Measurements from ENCODE around the gene NRBP1. TPM values are rescaled to one million over a fixed set of nuclear protein-coding genes. Genes with fewer than 3 reads are reported as not detected.

The NRBP1 gene
- total and polyA plus RNA-seq, 9 of the 15 experiments (the other 6 are each of a cell fraction or from before 2014, with no cell fraction given): 2.9 to 84.5 (median 36.9) TPM

- peak; percentile 80 for TF ChIP-seq GATA2 (CRISPR knock-in tag; IDR thresholded peaks at IDR 0.05)
- TF ChIP-seq TRIM24 (IDR thresholded peaks at IDR 0.05): peak; percentile 81 to 84
- 0 out of 2 replicates have a peak, but pooled peaks have one; percentile 23 for TF ChIP-seq CHD2 (IDR thresholded peaks at IDR 0.05; ENCODE audit: low read depth, low read length)
- TF ChIP-seq CBFA2T2 (conservative IDR thresholded peaks at IDR 0.05): peak; percentile 88
- peak; percentile 91 for TF ChIP-seq EGR1 (conservative IDR thresholded peaks at IDR 0.05)
- peak; percentile 28; the same call in 1 of the 2 replicates for TF ChIP-seq MTA3 (IDR thresholded peaks at IDR 0.05; ENCODE audit: borderline replicate concordance)
- TF ChIP-seq MTA1 (IDR thresholded peaks at IDR 0.05; ENCODE audit: borderline replicate concordance): peak; percentile 18; the same call in 1 of the 2 replicates
- TF ChIP-seq LEF1 (IDR thresholded peaks at IDR 0.05): peak; percentile 78; the same call in 1 of the 2 replicates
- TF ChIP-seq CBX3 (IDR thresholded peaks at IDR 0.05; ENCODE audit: borderline replicate concordance in 1 of 2, low read length in 2 of 2): peak in 1 of 2 experiments; percentile 80; a peak in 2 of 3 replicates
- no peak for TF ChIP-seq EP400 (IDR thresholded peaks at IDR 0.05)
- peak; percentile 83 for TF ChIP-seq NFE2 (IDR thresholded peaks at IDR 0.05; ENCODE audit: low read depth)
- TF ChIP-seq SMARCE1 (IDR thresholded peaks at IDR 0.05): peak; percentile 81; the same call in 1 of the 2 replicates
- peak; percentile 92 for TF ChIP-seq ARID1B (IDR thresholded peaks at IDR 0.05)
- peak; percentile 39; the same call in 1 of the 2 replicates for TF ChIP-seq MAFK (IDR thresholded peaks at IDR 0.05; ENCODE audit: low read length)
- peak in 1 of 2 experiments; percentile 63; a peak in 1 of 4 replicates for TF ChIP-seq TBL1XR1 (IDR thresholded peaks at IDR 0.05; ENCODE audit: low read length in 2 of 2)
- 0 out of 2 replicates have a peak, but pooled peaks have one; percentile 61 for TF ChIP-seq TCF7 (IDR thresholded peaks at IDR 0.05; ENCODE audit: borderline replicate concordance)
- peak; percentile 75; the same call in 1 of the 2 replicates for TF ChIP-seq CREM (IDR thresholded peaks at IDR 0.05; ENCODE audit: low read depth)
- no peak for TF ChIP-seq NR1H2 (CRISPR knock-in tag; IDR thresholded peaks at IDR 0.05)
- peak; percentile 95 for TF ChIP-seq DPF2 (IDR thresholded peaks at IDR 0.05)
- peak; percentile 71; the same call in 1 of the 2 replicates for TF ChIP-seq KLF16 (IDR thresholded peaks at IDR 0.05)
- TF ChIP-seq MEF2A (IDR thresholded peaks at IDR 0.05; ENCODE audit: control insufficient read depth, low read depth, low read length): no peak
- TF ChIP-seq TEAD4 (IDR thresholded peaks at IDR 0.05; ENCODE audit: low read length): peak; percentile 88
- TF ChIP-seq TEAD4 (CRISPR knock-in tag; IDR thresholded peaks at IDR 0.05; ENCODE audit: borderline replicate concordance): no peak
- TF ChIP-seq TAL1 (IDR thresholded peaks at IDR 0.05): peak; percentile 81
- peak; percentile 35; the same call in 1 of the 2 replicates for TF ChIP-seq RNF2 (IDR thresholded peaks at IDR 0.05)
- TF ChIP-seq TEAD1 (CRISPR knock-in tag; IDR thresholded peaks at IDR 0.05): peak in 1 of 2 experiments; percentile 55; a peak in 1 of 4 replicates
- no peak for TF ChIP-seq PATZ1 (CRISPR knock-in tag; IDR thresholded peaks at IDR 0.05; ENCODE audit: borderline replicate concordance)
- TF ChIP-seq HDAC2 (IDR thresholded peaks at IDR 0.05): peak; percentile 75
- peak; percentile 77; the same call in 1 of the 2 replicates for TF ChIP-seq HMBOX1 (IDR thresholded peaks at IDR 0.05)
- TF ChIP-seq ZBTB7A (IDR thresholded peaks at IDR 0.05; ENCODE audit: borderline replicate concordance, control insufficient read depth, low read depth, low read length): peak; percentile 42; the same call in 1 of the 2 replicates
Measured at GRCh38 chr2:27441226-27441926, 12.9 kb downstream of the NRBP1 start (continued).

Measured in K562 (cell line).